AG09309 (cell line): ENCODE measurements around the gene PPIF.

ENCODE experiments used
- DNase-seq: peaks from one replicate; pipeline ENCODE4 v3.0.0-alpha.2; 2010; ENCODE audit warnings: low read depth
- H3K4me3 ChIP-seq: 2 replicates; pipeline ENCODE4 v1.5.1; 2011; ENCODE audit warnings: mild to moderate bottlenecking, low read depth, low read length, moderate library complexity; ENCODE audit not compliant: control insufficient read depth
- CTCF ChIP-seq: IDR thresholded peaks from 2 replicates; pipeline ENCODE4 v1.5.1; 2011; ENCODE audit warnings: mild to moderate bottlenecking, low read depth, low read length, inconsistent platforms; ENCODE audit not compliant: insufficient read depth, control insufficient read depth; ENCODE audit errors: missing control alignments

PPIF gene

GRCh38 chr10:79393221-79393923 lies 46.1 kb downstream of the PPIF start:
- no peak for DNase-seq
- no peak for TF ChIP-seq CTCF
- no peak overlapping the region for H3K4me3 ChIP-seq

- H3K4me3 ChIP-seq = no peak overlapping the region
- no peak for DNase-seq
- no peak for TF ChIP-seq CTCF
Measured at GRCh38 chr10:79393924-79394610, 46.8 kb downstream of the PPIF start.

GRCh38 chr10:79394664-79395063 lies 47.4 kb downstream of the PPIF start:
- DNase-seq = no peak
- TF ChIP-seq CTCF = no peak
- no peak overlapping the region for H3K4me3 ChIP-seq

GRCh38 chr10:79396520-79396919 lies 49.3 kb downstream of the PPIF start:
- no peak overlapping the region for H3K4me3 ChIP-seq
- no peak for TF ChIP-seq CTCF
- DNase-seq = no peak

- no peak overlapping the region for H3K4me3 ChIP-seq
- DNase-seq = no peak
- TF ChIP-seq CTCF = no peak
Measured at GRCh38 chr10:79397051-79397450, 49.8 kb downstream of the PPIF start.

GRCh38 chr10:79397575-79398303 lies 50.5 kb downstream of the PPIF start:
- no peak for TF ChIP-seq CTCF
- peak; percentile 49 for DNase-seq
- H3K4me3 ChIP-seq = no peak overlapping the region
